Endodermal cell (in vitro differentiated cells): ENCODE measurements around the gene LAMA1. TPM values are rescaled to one million over a fixed set of nuclear protein-coding genes. Genes with fewer than 3 reads are reported as not detected.

Experiments used
- DNase-seq: peaks from one replicate; pipeline ENCODE4 v3.0.0-alpha.2; 2017
- H3K27ac ChIP-seq: 2 replicates; pipeline ENCODE4 v1.5.1; 2013; ENCODE audit warnings: mild to moderate bottlenecking, low read depth, low read length, moderate library complexity
- H3K27me3 ChIP-seq: 2 replicates; pipeline ENCODE4 v1.6.1; 2013; ENCODE audit warnings: mild to moderate bottlenecking, low read length, moderate library complexity; ENCODE audit not compliant: insufficient read depth, control insufficient read depth, poor library complexity, severe bottlenecking
- H3K36me3 ChIP-seq: 2 replicates; pipeline ENCODE4 v1.7.0; 2013; ENCODE audit warnings: mild to moderate bottlenecking, low read length, moderate library complexity; ENCODE audit not compliant: control insufficient read depth, insufficient read depth
- H3K4me1 ChIP-seq: one replicate; pipeline ENCODE4 v1.7.0; 2013; ENCODE audit warnings: low read length; ENCODE audit not compliant: control insufficient read depth, insufficient read depth
- H3K4me3 ChIP-seq: 2 replicates; pipeline ENCODE4 v1.5.1; 2013; ENCODE audit warnings: mild to moderate bottlenecking, low read length, moderate library complexity
- H3K9ac ChIP-seq: 2 replicates; pipeline ENCODE4 v1.6.1; 2013; ENCODE audit warnings: mild to moderate bottlenecking, low read length, moderate library complexity; ENCODE audit not compliant: poor library complexity, severe bottlenecking; ENCODE audit errors: extremely low read depth
- H3K9me3 ChIP-seq: 2 replicates; pipeline ENCODE4 v1.6.1; 2013; ENCODE audit warnings: mild to moderate bottlenecking, low read length, moderate library complexity; ENCODE audit not compliant: control insufficient read depth
- H3K27ac Mint-ChIP-seq: 2 replicates; pipeline ENCODE4 v1.8.0; 2020; ENCODE audit warnings: mixed read lengths
- H3K27me3 Mint-ChIP-seq: 2 replicates; pipeline ENCODE4 v1.8.0; 2021; ENCODE audit warnings: mild to moderate bottlenecking, mixed read lengths; ENCODE audit not compliant: insufficient read depth
- H3K36me3 Mint-ChIP-seq: 2 replicates; pipeline ENCODE4 v1.8.0; 2020; ENCODE audit warnings: low read depth, mixed read lengths
- H3K4me1 Mint-ChIP-seq: 2 replicates; pipeline ENCODE4 v1.8.0; 2020; ENCODE audit warnings: mixed read lengths
- H3K4me3 Mint-ChIP-seq: 2 replicates; pipeline ENCODE4 v1.8.0; 2020; ENCODE audit warnings: mild to moderate bottlenecking, moderate library complexity, mixed read lengths
- H3K9me3 Mint-ChIP-seq: 2 replicates; pipeline ENCODE4 v1.8.0; 2020; ENCODE audit warnings: mild to moderate bottlenecking, mixed read lengths
- WGBS, 2 experiments: methylation state at CpG; one replicate each; pipeline versions ENCODE4 v1.1.5 to v1.1.7; 2013; ENCODE audit warnings: missing lambda C conversion rate in 2 of 2, mixed read lengths in 1 of 2; ENCODE audit not compliant: insufficient coverage in 1 of 2, insufficient read length in 1 of 2; 5-methylcytosine and 5-hydroxymethylcytosine counted together
- total RNA-seq, 2 donors: library from RNA; stranded (reverse); fragmentation: NEBNext Ultra II Directional in 1 of 2; extraction: Animal tissue kit (Norgen Biotek cat#: 25700) in 1 of 2; gene quantifications; 2 replicates in 1 of 2; 3 replicates in 1 of 2; pipeline ENCODE4 v1.2.1, GENCODE V29; 2021
- TF ChIP-seq, protein P1 (sequence below): fragments of 200-600 bp; sonication (generic); conservative IDR thresholded peaks from 2 replicates; pipeline ENCODE4 v1.5.0; 2021; ENCODE audit warnings: antibody characterized with exemption, mild to moderate bottlenecking

Gene LAMA1
- total RNA-seq, 2 donors from 2014 or later, result 198 to 316 TPM

- TF ChIP-seq, protein P1, sequence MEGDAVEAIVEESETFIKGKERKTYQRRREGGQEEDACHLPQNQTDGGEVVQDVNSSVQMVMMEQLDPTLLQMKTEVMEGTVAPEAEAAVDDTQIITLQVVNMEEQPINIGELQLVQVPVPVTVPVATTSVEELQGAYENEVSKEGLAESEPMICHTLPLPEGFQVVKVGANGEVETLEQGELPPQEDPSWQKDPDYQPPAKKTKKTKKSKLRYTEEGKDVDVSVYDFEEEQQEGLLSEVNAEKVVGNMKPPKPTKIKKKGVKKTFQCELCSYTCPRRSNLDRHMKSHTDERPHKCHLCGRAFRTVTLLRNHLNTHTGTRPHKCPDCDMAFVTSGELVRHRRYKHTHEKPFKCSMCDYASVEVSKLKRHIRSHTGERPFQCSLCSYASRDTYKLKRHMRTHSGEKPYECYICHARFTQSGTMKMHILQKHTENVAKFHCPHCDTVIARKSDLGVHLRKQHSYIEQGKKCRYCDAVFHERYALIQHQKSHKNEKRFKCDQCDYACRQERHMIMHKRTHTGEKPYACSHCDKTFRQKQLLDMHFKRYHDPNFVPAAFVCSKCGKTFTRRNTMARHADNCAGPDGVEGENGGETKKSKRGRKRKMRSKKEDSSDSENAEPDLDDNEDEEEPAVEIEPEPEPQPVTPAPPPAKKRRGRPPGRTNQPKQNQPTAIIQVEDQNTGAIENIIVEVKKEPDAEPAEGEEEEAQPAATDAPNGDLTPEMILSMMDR, result no peak
- peak overlapping the region; percentile 38 for H3K27ac Mint-ChIP-seq
These were observed 167.6 kb downstream of the LAMA1 start for GRCh38 chr18:6949800-6950586.

GRCh38 chr18:6948281-6949055, 169.1 kb downstream of the LAMA1 start:
- TF ChIP-seq, protein P1, result no peak
- peaks cover 29% of the 10 kb centered on the region for H3K4me1 ChIP-seq
- no peak overlapping the region for H3K9ac ChIP-seq
- H3K36me3 ChIP-seq, result peaks cover 90% of the 10 kb centered on the region
- Mint-ChIP-seq H3K27ac (no peak overlapping the region), H3K4me3 (no peak overlapping the region), H3K27me3 (no peaks in the 10 kb centered on the region), H3K36me3 (peaks cover 83% of the 10 kb centered on the region), H3K9me3 (no peaks in the 10 kb centered on the region), H3K4me1 (peaks cover 38% of the 10 kb centered on the region)
- H3K27me3 ChIP-seq, result no peaks in the 10 kb centered on the region
- DNase-seq, result no peak
- no peak overlapping the region for H3K27ac ChIP-seq
- H3K4me3 ChIP-seq, result no peak overlapping the region
- 94 to 96% methylated on average over 16 of the region's 16 CpGs for WGBS, 2 experiments
- H3K9me3 ChIP-seq, result no peaks in the 10 kb centered on the region

More at GRCh38 chr18:6949800-6950586, 167.6 kb downstream of the LAMA1 start:
- Histone ChIP-seq H3K9ac (no peak overlapping the region), H3K9me3 (no peaks in the 10 kb centered on the region), H3K4me3 (no peak overlapping the region), H3K27ac (no peak overlapping the region), H3K4me1 (peaks cover 29% of the 10 kb centered on the region), H3K27me3 (no peaks in the 10 kb centered on the region), H3K36me3 (peaks cover 88% of the 10 kb centered on the region)
- Mint-ChIP-seq H3K4me1 (peaks cover 38% of the 10 kb centered on the region), H3K9me3 (no peaks in the 10 kb centered on the region), H3K36me3 (peaks cover 88% of the 10 kb centered on the region), H3K4me3 (peak overlapping the region; percentile 3), H3K27me3 (no peaks in the 10 kb centered on the region)
- WGBS, 2 experiments, result 79 to 98% methylated on average over 8 to 11 of the region's 11 CpGs
- no peak for DNase-seq

GRCh38 chr18:6947338-6948030, 170.1 kb downstream of the LAMA1 start:
- peaks cover 37% of the 10 kb centered on the region for H3K4me1 Mint-ChIP-seq
- Histone ChIP-seq H3K36me3 (peaks cover 90% of the 10 kb centered on the region), H3K4me3 (no peak overlapping the region), H3K27ac (no peak overlapping the region), H3K9ac (no peak overlapping the region), H3K27me3 (no peaks in the 10 kb centered on the region), H3K4me1 (peaks cover 29% of the 10 kb centered on the region), H3K9me3 (no peaks in the 10 kb centered on the region)
- WGBS, 2 experiments, result 96 to 100% methylated on average over 7 to 10 of the region's 10 CpGs
- DNase-seq, result no peak
- H3K27ac Mint-ChIP-seq, result no peak overlapping the region
- no peaks in the 10 kb centered on the region for H3K27me3 Mint-ChIP-seq
- TF ChIP-seq, protein P1, result no peak
- H3K36me3 Mint-ChIP-seq, result peaks cover 85% of the 10 kb centered on the region
- H3K9me3 Mint-ChIP-seq, result no peaks in the 10 kb centered on the region
- H3K4me3 Mint-ChIP-seq, result no peak overlapping the region
